OCI-LY7 (cell line): ENCODE data around the gene DDC.

Experiments used
- EZH2phosphoT487 ChIP-seq: fragments of 200-600 bp; sonication (generic); IDR thresholded peaks from 2 replicates; pipeline ENCODE4 v1.6.1; 2018; ENCODE audit warnings: low read depth, borderline replicate concordance, mild to moderate bottlenecking, mixed run types, antibody characterized with exemption, low read length, moderate library complexity, mixed read lengths
- TF ChIP-seq, protein P1 (sequence below): fragments of 200-600 bp; sonication (generic); conservative IDR thresholded peaks from 2 replicates; pipeline ENCODE4 v1.5.1; 2014; ENCODE audit warnings: mild to moderate bottlenecking, antibody characterized with exemption, low read length, moderate library complexity, mixed read lengths

DNA sequence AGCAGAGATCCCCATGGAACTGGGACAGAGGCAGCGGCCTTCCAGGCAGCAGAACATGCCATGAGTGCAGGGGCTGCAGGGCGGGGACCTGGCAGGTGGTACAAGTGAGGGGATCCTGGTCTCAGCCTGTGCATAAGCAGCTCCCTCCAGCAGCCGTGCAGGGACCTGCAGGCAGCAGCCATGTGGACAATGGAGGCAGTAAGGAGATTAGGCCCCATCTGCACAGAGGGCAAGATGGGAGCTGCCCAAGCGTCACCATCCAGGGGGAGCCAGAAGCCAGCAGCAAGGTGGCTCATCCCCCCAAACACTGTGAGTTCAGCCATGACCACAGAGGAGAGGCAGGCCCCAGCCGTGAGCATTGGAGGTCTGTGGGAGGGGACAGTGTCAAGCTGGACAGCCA, 3.1 kb downstream of the DDC start:
- no peak for TF ChIP-seq EZH2phosphoT487
- TF ChIP-seq, protein P1, sequence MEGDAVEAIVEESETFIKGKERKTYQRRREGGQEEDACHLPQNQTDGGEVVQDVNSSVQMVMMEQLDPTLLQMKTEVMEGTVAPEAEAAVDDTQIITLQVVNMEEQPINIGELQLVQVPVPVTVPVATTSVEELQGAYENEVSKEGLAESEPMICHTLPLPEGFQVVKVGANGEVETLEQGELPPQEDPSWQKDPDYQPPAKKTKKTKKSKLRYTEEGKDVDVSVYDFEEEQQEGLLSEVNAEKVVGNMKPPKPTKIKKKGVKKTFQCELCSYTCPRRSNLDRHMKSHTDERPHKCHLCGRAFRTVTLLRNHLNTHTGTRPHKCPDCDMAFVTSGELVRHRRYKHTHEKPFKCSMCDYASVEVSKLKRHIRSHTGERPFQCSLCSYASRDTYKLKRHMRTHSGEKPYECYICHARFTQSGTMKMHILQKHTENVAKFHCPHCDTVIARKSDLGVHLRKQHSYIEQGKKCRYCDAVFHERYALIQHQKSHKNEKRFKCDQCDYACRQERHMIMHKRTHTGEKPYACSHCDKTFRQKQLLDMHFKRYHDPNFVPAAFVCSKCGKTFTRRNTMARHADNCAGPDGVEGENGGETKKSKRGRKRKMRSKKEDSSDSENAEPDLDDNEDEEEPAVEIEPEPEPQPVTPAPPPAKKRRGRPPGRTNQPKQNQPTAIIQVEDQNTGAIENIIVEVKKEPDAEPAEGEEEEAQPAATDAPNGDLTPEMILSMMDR = no peak
